T-helper 1 cell treated with Interleukin-12 subunit alpha and Interleukin-12 subunit beta and Interleukin-4 antibody, amounts not matched to agents 30 ng/mL and 1 ng/mL, for 36 hours (primary cell): ENCODE data around the gene RUNX1. TPM values are rescaled to one million over a fixed set of nuclear protein-coding genes. Genes with fewer than 3 reads are reported as not detected.
"Not testable (repeated sequence)": the region's sequence is repeated elsewhere in the genome, so short reads cannot be mapped to it uniquely, and the experiment has no call there.

ENCODE experiments used
- intact Hi-C: fragments of 100-400 bp; cut with micrococcal nuclease; formaldehyde crosslinking; loops from one replicate; pipeline ENCODE4 v1.15.1; 2024
- total RNA-seq: library from RNA; stranded (reverse); gene quantifications from 2 replicates; pipeline ENCODE4 v1.2.3, GENCODE V29; 2022

The RUNX1 gene
- total RNA-seq, 1 donor from 2014 or later: 58.6 TPM

DNA sequence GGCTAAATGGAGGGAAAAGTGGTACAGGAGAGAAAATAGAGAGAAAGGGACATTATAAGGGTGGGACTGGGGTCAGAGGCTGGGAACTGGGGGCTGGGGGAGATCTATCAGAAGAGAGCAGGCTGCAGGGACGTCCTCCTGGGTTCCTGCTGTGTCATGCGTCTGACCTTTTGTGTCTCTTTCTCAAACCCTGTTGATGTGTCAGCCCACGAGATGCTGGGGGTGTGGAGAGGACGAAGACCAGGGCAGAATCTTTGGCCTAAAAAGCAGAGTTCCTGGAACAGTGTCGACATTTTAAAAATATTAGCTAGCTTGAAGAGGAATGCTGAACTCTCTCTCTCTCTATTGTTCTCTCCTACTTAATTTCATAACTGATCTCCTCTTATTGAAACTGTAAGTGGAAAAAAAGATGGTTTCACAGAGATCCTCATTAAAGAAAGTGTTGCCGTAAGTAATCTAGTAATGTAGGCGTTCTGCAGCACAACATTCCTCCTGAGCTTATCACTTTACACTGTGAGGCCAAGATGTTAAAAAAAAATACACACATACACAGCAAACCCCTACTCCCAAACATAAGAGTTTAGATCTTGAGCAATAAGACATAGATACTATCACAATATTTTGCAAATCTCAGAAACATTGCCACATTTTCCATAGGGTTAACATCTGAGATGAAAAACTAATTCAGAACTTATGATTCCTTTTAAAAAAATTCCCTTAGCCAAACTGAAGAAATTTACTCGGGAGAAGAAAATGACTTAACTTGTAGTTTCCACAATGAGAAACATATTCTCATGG, 52.6 kb downstream of the RUNX1 start:
- intact Hi-C loops: no loop called here

DNA sequence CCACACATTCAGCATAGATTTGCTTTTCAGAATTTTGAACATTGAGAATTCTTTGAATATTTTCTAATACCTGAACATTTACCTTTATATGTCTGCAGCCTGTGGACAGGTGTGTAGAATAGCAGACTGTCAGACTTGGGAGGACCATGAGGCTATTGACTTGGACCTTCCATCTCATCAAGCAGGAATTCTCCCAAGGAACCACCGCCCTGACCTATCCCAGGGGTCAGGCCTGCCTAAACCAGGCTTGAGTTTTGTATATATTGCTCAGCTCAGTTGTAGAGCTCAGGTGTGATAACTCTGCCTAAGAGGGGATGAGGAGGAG, 53.2 kb downstream of the RUNX1 start:
- intact Hi-C loops: no loop called here

DNA sequence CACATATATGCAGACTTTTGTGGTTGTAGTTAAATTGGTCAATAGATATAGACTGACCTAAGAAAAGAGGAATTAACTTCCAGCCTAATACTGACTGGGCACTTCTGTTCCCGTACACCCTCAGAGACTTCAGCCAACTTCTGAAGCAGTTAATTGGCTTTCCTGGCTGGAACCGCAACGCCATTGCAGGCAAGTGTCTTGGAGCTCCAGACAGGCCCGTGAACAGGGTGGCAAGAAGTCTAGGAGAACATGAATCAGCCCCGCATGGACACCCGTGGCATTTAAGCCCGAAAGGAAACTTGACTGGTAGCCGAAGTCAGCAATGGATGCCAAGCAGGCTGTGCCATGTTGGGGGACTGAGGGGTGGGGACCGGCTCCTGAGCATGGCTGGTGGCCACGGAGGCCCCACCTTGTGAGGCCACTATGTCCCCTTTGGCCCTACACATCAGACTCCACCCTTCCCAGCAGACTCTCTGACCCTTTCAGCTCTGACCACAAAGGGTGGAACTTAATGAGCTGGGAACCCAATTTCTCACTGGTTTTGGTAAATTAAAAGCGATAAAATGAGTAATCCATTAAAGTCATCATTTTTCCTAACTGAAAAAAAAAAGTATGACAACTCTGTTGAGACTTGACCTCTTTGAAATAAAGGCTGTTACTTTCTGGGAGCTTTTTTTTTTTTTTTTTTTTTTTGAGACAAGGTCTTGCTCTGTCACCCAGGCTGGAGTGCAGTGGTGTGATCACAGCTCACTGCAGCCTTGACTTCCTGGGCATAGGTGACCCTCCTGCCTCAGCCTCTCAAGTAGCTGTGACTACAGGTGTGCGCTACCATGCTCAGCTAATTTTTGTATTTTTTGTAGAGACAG, 54.1 kb downstream of the RUNX1 start:
- intact Hi-C loops: no loop called here

DNA sequence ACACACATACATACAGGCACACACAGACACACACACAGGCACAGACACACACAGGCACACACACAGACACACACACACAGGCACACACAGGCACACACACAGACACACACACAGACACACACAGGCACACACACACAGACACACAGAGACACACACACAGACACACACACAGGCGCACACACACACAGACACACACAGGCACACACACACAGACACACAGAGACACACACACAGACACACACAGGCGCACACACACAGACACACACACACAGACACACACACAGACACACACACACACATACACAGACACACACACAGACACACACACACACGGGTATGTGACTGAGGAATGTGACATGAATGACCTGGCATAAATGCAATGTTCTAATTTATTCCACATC, 55.6 kb downstream of the RUNX1 start:
- intact Hi-C loops: not testable (repeated sequence)

DNA sequence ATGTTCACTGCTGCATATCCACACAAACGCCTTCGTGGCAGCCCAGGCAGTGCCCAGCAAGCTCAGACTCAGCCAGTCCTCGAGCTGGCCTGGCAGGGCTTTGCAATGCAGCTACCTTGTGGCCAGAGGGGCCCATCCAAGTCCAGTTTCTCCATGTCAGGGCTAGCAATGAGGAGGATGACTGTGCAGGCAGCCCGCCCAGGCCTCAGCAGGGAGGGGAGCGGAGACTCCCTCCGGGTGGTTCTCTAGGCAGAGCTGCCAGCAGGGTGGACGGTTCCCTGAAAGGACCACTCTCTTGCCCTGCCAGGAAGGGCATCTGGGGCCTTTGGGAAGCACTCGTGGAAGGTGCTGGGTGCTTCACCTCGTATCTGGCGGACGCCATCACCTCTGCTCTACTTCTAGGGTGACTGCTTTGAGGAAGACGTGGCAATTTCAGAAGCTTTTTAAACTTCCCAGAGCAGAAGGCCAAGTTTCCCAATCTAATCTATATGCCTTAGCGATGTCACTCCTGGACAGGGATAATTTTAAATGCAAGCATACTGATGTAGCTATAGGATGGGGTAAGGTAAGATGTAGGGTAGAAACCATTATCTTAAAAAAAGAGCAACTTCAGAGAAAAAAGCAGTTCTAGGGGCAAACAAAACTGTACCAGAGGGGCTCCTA, 56.2 kb downstream of the RUNX1 start:
- intact Hi-C loops: no loop called here

DNA sequence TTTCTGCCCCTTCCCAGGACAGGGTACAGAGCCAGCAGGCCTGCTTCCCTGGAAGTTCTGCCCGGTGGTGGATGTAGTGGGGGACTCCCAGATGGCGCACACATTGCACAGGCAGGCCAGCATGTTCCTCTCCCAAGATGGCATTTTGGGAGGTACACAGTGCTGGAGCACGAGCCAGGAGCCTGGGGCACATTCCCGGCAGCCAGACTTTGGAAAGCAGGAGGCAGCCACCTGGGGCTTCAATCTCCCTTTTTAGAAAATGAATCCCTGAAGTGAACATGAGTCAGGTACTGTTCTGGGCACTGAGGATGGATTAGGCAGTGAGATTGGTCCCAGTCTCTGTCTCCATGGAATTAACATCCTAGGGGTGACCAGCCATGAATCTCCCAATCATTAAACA, 56.9 kb downstream of the RUNX1 start:
- intact Hi-C loops: no loop called here

DNA sequence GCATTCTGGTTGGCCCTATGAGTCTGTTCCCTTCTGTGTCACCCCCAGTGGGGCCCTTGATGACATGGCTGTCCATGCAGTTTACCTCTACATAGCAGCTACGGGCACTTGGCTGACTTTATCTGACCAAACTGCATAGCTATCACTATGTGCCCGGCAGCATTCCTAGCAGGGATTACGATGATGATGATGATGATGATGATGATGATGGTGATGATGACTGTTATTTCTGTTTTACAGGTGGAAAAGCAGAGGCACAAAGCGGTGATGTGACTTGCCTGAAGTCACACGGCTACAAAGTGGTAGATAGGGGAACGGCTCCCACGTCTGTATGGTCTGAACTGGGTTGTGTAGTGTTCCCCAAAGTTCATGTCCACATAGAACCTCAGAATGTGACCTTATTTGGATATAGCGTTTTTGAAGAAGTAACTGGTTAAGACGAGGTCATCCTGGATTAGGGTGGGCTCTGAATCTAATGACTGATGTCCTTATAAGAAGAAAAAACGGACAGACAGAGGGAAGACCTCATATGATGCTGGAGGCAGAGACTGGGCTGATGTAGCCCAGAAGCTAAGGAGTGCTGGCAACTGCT, 57.6 kb downstream of the RUNX1 start:
- intact Hi-C loops: loop anchor here (2.0 kb wide), 1 partner anchor 19 kb away; no protein-coding TSS in a partner anchor

DNA sequence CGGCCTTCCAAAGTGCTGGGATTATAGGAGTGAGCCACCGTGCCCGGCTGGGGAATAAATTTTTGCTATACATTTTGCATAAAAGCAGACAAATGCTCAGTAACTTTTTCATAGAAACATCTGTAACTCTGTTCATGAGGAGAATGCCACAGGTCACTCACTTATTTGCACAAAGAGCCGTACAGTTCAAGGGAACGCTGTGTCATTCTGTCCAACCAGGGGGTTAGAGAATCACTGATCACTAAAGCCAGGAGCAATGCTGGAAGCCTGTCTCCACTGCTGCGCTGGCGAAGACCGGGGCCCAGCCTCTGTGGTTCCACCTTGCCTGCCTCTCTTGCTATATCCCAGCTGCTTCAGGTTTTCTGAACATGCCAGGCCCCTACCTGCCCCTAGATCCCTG, 58.3 kb downstream of the RUNX1 start:
- intact Hi-C loops: loop anchor here (2.0 kb wide), 1 partner anchor 20 kb away; no protein-coding TSS in a partner anchor

DNA sequence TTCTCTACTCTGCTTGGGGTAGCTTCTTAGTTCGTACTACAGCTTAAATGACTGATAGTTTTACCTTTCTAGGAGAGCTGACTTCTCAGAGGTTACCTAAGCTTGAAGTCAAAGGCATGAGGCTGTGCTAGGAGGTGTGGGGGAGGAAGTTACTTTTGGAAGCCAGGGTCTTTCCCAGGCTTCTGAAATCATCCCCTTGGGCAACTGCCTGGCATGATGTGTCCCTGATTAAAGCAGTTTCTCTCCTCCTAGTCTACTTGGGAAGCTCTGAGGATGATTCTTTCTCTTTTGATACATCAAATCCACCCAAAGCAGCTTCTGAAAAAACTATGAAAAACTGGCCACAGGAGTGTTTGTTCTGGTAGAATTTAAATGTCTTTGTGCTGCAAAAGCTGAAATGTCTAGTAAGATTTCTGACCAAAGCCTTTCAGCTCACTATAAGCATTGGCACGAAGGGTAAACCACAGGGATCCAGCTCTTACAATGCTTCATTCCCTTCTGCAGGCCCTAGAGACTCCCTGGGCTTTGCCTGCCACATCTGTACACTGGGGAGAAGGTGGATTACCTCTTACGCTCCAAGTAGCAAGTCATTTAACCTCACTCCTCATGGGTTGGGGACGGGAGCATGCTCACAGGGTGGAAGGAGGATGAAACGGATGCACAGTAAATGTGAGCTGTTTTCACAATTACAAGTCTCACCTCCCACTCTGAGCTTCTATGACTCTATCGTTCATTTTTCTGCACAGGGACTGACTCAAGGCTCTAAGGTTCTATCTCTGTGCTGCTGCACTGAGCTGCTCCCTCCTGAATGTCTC, 59.6 kb downstream of the RUNX1 start:
- intact Hi-C loops: loop anchor here (2.0 to 10.0 kb wide), 5 partner anchors 15 to 413 kb away; partner anchors contain the start of gene RCAN1

DNA sequence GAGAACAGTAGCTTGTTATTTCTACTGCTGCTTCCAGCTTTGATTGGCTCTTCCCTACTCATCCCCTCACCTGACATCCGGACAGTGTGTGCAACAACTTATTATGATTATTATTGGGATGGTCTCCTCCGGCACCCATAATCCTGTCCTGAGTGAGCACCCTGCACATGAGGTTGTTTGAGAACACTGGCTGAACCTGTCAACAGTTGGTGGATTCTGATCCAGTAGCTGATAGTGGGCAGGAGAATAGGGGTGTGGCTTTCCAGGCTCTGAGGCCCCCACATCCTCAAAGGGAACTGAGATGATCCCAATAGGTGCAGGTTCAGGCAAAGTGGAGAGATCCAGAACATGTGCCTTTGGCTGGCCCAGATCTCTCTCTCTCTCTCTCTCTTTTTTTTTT, 60.5 kb downstream of the RUNX1 start:
- intact Hi-C loops: loop anchor here (2.0 to 10.0 kb wide), 4 partner anchors 14 to 414 kb away; partner anchors contain the start of gene RCAN1

DNA sequence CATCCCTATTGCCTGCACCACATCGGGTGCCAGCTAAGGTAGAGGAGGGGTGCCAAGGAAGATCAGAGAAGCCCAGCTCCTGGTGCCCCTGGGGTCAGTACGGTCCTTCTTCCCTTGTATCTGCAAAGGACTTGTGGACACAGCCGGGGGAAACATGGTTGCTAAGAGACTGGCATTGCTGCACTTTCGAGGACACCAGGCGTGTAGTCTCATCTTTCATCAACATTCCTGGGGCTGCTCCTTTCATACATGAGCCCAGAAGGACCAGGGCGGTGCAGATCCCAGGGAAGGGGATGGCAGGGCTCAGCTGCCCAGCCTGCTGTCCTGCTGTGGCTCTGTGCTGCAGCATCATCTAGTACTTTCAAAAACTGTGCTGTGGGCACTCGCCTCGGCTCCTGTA, 61.0 kb downstream of the RUNX1 start:
- intact Hi-C loops: loop anchor here (2.0 to 10.0 kb wide), 4 partner anchors 13 to 414 kb away; partner anchors contain the start of gene RCAN1

DNA sequence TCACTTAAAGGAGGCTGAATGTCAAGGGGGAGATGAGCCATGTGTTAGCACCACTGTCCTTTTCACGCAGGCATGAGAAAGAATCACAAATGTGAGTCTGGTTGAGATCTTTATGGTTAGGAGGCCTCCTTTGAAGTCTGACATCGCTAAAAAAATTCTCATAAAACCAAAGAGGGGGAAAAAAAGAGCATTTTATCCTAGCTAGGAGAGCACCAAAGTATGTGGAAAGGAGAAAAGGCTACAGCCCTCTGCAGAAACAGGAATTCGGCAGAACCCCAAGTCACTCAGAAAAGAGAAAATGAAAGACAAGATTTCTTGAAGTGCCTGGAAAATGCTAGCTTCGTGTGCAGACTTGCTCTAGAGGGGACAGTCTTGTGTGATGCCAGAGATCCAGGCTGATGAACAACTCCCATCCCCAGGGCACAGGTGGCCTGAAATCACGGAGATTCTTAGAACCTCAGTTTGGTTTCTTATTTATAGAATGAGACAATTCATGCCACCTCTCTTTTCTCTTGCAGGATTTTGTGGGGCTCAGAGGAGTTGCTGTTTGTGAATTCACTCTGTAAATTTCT, 61.5 kb downstream of the RUNX1 start:
- intact Hi-C loops: loop anchor here (1.0 to 10.0 kb wide), 10 partner anchors 13 to 415 kb away; partner anchors contain the start of genes RCAN1 and RUNX1

DNA sequence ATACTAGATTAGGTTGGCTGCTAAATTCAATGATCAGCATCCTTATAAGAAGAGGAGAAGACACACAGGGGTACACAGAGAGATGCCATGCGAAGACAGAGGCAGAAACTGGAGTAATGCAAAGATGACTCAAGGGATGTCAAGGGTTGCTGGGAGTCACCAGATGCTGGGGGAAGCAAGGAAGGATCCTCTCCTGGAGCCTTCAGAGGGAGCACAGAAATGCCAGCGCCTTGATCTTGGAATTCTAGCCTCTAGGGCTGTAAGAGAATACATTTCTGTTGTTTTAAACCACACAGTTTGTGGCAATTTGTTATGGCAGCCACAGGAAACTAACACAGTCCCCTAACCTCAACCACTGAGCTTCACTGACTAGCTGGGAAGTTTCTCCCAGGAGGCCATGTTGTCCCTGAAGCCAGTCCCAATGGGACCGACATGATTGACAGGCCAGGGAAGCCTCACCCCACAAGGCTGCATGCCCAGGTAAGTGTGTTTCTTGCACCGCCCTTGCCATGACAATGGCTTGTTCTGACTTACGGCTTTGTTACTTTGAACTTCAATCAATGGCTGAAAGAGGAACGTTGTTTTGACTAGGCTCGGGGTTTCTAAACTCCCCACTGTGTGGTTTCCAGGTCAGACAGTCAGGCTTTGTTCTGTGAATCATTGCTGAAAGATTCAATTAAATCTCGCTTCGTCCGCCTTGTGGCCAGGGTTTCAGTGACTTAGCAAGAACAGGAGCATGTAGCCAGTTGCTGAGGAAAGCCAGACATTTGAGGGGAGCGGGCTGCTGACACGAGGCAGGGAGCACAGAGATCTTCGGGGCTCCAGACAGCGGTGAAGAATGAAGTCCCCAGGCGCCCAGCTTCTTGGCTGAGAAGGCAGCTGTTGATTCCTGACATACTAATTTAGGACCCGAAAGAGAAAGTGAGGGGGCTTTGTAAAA, 62.3 kb downstream of the RUNX1 start:
- intact Hi-C loops: loop anchor here (1.0 to 10.0 kb wide), 9 partner anchors 28 to 415 kb away; partner anchors contain the start of genes RCAN1 and RUNX1

DNA sequence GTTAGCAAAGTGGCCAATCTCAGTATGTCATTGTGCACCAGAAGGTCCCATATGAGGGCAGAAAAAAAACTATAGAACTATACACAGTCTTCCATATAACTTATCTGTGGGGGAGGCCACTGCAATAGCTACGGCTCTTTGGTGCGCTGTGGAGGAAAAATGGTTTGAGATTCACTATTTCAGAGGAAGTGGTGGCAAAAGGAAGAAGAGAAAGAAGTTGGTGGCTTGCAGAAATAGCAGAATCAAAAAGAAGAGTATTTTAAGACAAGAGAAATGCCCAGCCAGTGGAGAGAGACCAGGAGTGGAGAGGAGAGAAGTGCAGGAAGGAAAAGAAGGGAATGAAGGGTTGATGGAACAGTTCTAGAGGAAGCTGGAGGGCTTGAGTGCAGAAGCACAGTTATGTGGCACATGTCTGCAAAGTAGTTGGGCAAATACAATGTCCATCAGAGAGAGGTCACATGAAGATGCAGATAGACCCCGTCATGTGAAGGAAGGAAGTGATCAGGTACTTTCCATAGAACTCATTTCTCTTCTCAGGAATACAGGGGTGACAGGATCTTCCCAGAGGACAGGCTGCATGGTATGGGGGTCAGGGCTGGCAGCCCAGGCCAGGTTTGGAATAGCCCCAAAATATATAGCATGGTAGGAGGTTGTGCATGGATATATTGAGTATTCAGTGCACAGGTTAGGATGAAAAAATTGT, 64.6 kb downstream of the RUNX1 start:
- intact Hi-C loops: loop anchor here (5.0 to 10.0 kb wide), 4 partner anchors 177 to 418 kb away; partner anchors contain the start of gene RCAN1

DNA sequence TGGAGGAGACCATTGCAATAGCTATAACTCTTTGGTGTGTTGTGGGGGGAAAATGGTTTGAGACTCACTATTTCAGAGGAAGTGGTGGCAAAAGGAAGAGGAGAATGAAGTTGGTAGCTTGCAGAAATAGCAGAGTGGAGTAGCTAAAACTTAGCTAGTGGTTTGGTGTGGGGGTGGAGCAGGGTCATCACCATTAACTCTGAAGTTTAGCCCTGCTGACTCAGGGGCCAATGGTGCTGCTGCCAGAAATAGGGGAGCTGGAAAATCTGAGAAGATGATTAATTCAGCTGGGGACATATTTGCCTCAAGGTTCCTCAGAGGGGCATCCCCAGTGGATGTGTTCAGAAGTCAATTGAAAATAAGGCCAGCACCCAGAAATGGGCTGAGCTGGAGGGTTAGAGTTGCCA, 65.4 kb downstream of the RUNX1 start:
- intact Hi-C loops: loop anchor here (1.0 to 10.0 kb wide), 6 partner anchors 9 to 369 kb away; partner anchors contain the start of gene RCAN1

DNA sequence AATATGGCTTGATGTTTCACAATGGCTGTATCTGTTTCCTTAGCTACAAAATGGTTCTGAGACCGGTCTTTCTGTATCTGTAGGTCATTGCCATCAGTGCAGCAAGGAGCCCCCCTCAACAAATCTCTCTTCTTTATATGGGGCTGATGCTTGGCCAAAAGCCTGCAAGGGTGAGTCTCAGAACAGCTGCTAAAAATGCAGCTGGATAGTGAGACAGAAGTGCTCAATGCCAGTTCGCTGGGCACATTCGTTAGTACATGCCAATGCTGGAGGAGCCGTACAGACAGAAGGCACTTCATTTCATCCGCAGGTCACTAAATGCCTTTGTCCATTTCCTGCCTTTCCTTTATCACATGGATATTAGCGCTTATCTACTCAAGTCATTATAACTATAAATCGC, 67.3 kb downstream of the RUNX1 start:
- intact Hi-C loops: loop anchor here (2.0 to 10.0 kb wide), 3 partner anchors 47 to 367 kb away; partner anchors contain the start of gene RCAN1

DNA sequence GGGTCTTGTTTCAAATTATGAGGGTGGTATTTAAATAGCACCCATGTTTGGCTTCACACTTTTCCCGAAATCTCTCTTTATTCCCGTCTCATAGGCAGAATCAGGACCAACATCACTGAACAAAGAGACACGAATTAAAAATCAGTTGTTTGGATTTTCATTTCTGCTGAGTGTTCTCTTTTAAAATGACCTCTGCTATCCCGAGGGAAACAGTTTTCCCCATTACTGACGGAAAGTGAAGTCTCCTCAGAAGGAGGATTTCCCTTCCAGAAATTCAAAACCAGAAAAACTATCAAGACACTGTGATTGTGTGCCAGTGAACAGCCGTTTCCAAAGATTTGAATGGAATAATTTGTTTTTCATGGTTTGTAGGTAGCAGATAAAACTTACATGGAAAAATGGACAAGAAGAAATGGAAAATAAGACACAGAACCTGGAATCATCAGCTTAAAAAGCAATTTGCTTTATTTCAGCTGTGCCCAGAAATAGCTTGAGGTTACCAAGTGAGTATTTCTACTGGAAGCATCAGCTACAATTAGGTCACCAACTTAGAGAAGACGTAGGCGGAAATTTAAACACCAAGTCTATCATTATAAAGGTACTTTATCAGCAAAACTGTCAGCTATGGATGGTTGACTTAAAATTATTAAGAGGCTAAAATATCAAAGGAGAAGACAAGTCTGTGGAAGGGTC, 68.5 kb downstream of the RUNX1 start:
- intact Hi-C loops: loop anchor here (5.0 to 10.0 kb wide), 2 partner anchors 173 to 366 kb away; partner anchors contain the start of gene RCAN1
